ENCODE results near the gene NCCRP1.

Gene NCCRP1

DNA sequence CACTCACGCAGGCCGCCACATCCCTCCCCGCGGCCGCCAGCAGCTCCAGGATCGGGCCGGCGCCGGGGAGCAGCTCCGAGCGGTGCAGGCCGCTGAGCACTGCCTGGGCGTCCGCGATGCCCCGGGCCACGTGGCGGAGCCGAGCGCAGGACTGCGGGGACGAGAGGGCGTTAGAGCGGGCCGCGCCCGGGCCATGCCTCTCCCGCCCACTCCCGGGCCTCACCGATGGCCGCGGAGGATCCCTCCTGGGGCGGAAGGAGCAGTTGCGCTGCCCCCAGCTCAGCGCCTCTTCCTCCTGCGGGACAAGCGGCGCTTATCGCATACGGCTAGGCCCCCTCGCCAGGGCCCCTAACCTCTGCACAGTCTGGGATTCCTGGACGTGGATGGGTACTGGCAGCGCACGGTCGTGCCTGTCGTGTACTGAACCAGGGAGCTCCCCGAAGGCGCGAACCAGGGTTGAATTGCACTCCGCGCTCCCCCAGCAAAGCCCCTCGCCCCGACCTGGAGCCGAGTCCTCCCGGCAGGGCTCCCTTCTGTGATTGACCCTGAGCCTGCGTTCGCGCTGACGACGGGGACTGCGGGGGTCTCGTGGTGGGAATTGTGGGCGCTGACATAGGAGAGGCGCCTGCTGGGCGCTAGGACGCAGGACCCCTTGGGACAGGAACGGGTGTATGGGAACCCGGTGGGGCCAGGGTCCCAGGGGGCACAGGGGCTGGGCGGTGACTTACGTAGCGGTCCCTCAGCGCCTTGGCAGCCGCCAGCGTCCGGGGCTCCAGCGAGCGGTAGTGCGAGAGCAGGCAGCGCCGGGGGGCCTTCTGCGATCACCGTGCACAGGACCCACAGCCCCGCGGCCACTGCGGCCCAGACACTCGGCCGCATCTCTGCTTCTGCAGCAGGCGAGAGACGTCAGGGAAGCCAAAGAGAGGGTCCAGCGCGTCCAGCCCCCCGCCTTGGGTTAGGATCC lies 51.2 kb downstream of the NCCRP1 start:
- DNase-seq, result peak; percentile 25

DNA sequence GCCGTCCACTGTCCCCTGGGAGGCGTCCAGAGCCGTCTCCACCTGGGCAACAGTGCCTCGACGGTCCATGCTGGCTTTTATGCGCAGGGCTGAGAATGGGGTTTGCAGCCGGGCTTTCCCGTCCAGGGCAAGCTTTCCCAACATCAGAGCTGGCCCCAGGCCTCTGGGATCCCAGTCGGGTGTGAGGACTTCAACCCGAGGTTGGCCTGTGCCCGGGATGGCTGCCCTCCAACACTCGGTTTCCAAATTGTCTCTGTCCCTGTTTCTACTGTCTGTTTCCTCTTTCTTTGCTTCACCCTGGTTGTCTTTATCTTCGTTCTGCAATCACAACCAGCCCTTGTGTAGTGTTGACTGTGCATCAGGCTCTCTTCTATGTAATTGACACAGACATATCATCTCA lies 52.0 kb downstream of the NCCRP1 start, which contains the start of gene IFNL4:
Gene IFNL4, minus strand, starts transcription at position 51 of the 400 bp plus-strand sequence.
- no peak for DNase-seq

DNA sequence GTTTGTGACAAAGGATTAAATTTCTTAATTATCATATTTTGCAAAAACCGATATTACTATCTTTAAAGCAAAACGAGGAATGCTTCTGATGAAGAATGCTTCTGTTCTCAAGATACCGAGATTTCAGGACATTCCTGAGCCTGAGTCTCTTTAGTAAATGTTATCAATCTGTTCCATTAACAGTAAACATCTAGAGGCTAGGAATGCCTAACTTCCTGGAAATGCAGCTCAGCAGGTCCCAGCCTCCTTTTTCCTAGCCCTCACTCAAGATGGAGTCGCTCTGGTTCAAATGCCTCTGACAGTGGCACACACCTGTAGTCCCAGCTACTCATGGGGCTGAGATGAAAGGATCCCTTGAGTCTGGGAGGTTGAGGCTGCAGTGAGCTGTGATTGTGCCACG lies 54.3 kb downstream of the NCCRP1 start:
- DNase-seq, result no peak

Measured in NCI-H345 (cell line).